ENCODE data around the gene TSHZ2. TPM values are rescaled to one million over a fixed set of nuclear protein-coding genes. Genes with fewer than 3 reads are reported as not detected.

Gene TSHZ2
- total and polyA plus RNA-seq, 2 donors (not counting 3 experiments of a cell fraction or from before 2014, with no cell fraction given) = not detected

- Histone ChIP-seq H3K4me1 (ENCODE audit: control insufficient read depth, extremely low read depth, insufficient read depth, low read length) (no peaks in the 10 kb centered on the region), H3K9me1 (replicated peaks; ENCODE audit: control insufficient read depth, extremely low read depth, insufficient read depth, low read length) (no peaks in the 10 kb centered on the region), H3K9me3 (replicated peaks; ENCODE audit: control insufficient read depth, insufficient read depth, low read length) (no peaks in the 10 kb centered on the region), H3K4me3 (replicated peaks in 1 of 3; ENCODE audit: insufficient read depth in 1 of 3, low read depth in 1 of 3, low read length in 3 of 3) (no peak overlapping the region), H4K20me1 (replicated peaks; ENCODE audit: control insufficient read depth, extremely low read depth, insufficient read depth, low read length) (no peaks in the 10 kb centered on the region), H3K9ac (replicated peaks; ENCODE audit: extremely low read depth, insufficient read depth, low read length) (no peak overlapping the region), H3K27me3 (ENCODE audit: control insufficient read depth in 2 of 2, insufficient read depth in 2 of 2, low read length in 2 of 2) (no peaks in the 10 kb centered on the region), H2AFZ (ENCODE audit: low read depth, low read length) (no peak overlapping the region), H3K4me2 (ENCODE audit: insufficient read depth, low read length) (no peak overlapping the region), H3K36me3 (ENCODE audit: control insufficient read depth in 2 of 2, extremely low read depth in 1 of 2, insufficient read depth in 2 of 2, low read length in 2 of 2) (no peaks in the 10 kb centered on the region), H3K79me2 (ENCODE audit: control insufficient read depth, insufficient read depth, low read length) (no peaks in the 10 kb centered on the region), H3K27ac (ENCODE audit: insufficient read depth, low read depth, low read length) (no peak overlapping the region)
- dilution Hi-C loops (cut with MboI; ENCODE audit: extremely low pct_ligation_motif_present, low sequenced_read_pairs) = no loop called here
- FAIRE-seq = no peak
- TF ChIP-seq MYC (IDR thresholded peaks at IDR 0.05; ENCODE audit: low read depth, low read length) (no peak), POLR2A (IDR thresholded peaks at IDR 0.05; ENCODE audit: low read depth, low read length) (no peak)
- BruUV-seq (replicated peaks) = no TSS peak
- ChIA-PET POLR2A (no interaction called here), CTCF (no interaction called here)
- intact Hi-C loops (cut with micrococcal nuclease) = no loop called here
- no peak for DNase-seq (ENCODE audit: low read depth, low spot score)
These were observed 125.6 kb downstream of the TSHZ2 start for GRCh38 chr20:53097791-53098190.

GRCh38 chr20:53098621-53099020, 126.5 kb downstream of the TSHZ2 start:
- no peaks in the 10 kb centered on the region for H3K4me1 ChIP-seq (ENCODE audit: control insufficient read depth, extremely low read depth, insufficient read depth, low read length)
- TF ChIP-seq FOS (IDR thresholded peaks at IDR 0.05; ENCODE audit: borderline replicate concordance, insufficient read depth, low read length) = no peak
- no peak for TF ChIP-seq EZH2 (IDR thresholded peaks at IDR 0.05; ENCODE audit: borderline replicate concordance, low read depth, low read length, severe bottlenecking)
- no peak for TF ChIP-seq MAX (IDR thresholded peaks at IDR 0.05; ENCODE audit: insufficient read depth, insufficient read length)
- TF ChIP-seq, protein P1, sequence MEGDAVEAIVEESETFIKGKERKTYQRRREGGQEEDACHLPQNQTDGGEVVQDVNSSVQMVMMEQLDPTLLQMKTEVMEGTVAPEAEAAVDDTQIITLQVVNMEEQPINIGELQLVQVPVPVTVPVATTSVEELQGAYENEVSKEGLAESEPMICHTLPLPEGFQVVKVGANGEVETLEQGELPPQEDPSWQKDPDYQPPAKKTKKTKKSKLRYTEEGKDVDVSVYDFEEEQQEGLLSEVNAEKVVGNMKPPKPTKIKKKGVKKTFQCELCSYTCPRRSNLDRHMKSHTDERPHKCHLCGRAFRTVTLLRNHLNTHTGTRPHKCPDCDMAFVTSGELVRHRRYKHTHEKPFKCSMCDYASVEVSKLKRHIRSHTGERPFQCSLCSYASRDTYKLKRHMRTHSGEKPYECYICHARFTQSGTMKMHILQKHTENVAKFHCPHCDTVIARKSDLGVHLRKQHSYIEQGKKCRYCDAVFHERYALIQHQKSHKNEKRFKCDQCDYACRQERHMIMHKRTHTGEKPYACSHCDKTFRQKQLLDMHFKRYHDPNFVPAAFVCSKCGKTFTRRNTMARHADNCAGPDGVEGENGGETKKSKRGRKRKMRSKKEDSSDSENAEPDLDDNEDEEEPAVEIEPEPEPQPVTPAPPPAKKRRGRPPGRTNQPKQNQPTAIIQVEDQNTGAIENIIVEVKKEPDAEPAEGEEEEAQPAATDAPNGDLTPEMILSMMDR (IDR thresholded peaks at IDR 0.05; ENCODE audit: extremely low read depth in 1 of 2, insufficient read depth in 1 of 2, low read depth in 1 of 2, low read length in 2 of 2) = no peak
- no peaks in the 10 kb centered on the region for H3K36me3 ChIP-seq (ENCODE audit: control insufficient read depth in 2 of 2, extremely low read depth in 1 of 2, insufficient read depth in 2 of 2, low read length in 2 of 2)
- no peaks in the 10 kb centered on the region for H3K79me2 ChIP-seq (ENCODE audit: control insufficient read depth, insufficient read depth, low read length)
- no peak overlapping the region for H2AFZ ChIP-seq (ENCODE audit: low read depth, low read length)
- intact Hi-C loops (cut with micrococcal nuclease) = no loop called here
- DNase-seq (ENCODE audit: low read depth, low spot score) (no peak), FAIRE-seq (no peak)
- H4K20me1 ChIP-seq (replicated peaks; ENCODE audit: control insufficient read depth, extremely low read depth, insufficient read depth, low read length) = no peaks in the 10 kb centered on the region
- no peaks in the 10 kb centered on the region for H3K27me3 ChIP-seq (ENCODE audit: control insufficient read depth in 2 of 2, insufficient read depth in 2 of 2, low read length in 2 of 2)
- no peaks in the 10 kb centered on the region for H3K9me3 ChIP-seq (replicated peaks; ENCODE audit: control insufficient read depth, insufficient read depth, low read length)
- POLR2A ChIA-PET = no interaction called here
- no peaks in the 10 kb centered on the region for H3K9me1 ChIP-seq (replicated peaks; ENCODE audit: control insufficient read depth, extremely low read depth, insufficient read depth, low read length)
- H3K9ac ChIP-seq (replicated peaks; ENCODE audit: extremely low read depth, insufficient read depth, low read length) = no peak overlapping the region
- H3K27ac ChIP-seq (ENCODE audit: insufficient read depth, low read depth, low read length) = no peak overlapping the region
- dilution Hi-C loops (cut with MboI; ENCODE audit: extremely low pct_ligation_motif_present, low sequenced_read_pairs) = no loop called here
- no TSS peak for BruUV-seq (replicated peaks)
- no peak overlapping the region for H3K4me3 ChIP-seq (replicated peaks in 1 of 3; ENCODE audit: insufficient read depth in 1 of 3, low read depth in 1 of 3, low read length in 3 of 3)
- H3K4me2 ChIP-seq (ENCODE audit: insufficient read depth, low read length) = no peak overlapping the region
- CTCF ChIA-PET = interaction anchor here (0.7 kb wide), 1 partner anchor 785 kb away, joined by 3 read pairs; no protein-coding TSS in a partner anchor
